ENCODE measurements around the gene C4orf50. TPM values are rescaled to one million over a fixed set of nuclear protein-coding genes. Genes with fewer than 3 reads are reported as not detected.
"Not testable (repeated sequence)": the region's sequence is repeated elsewhere in the genome, so short reads cannot be mapped to it uniquely, and the experiment has no call there.

C4orf50 gene
- total RNA-seq, 1 donor from 2014 or later = 0.03 TPM

GRCh38 chr4:5956285-5957021 lies 61.8 kb downstream of the C4orf50 start:
- intact Hi-C loops (cut with DNase I) = no loop called here
- DNase-seq (ENCODE audit: low spot score) = no peak

- DNase-seq (ENCODE audit: low spot score) = no peak
- intact Hi-C loops (cut with DNase I) = no loop called here
Observed at GRCh38 chr4:5955856-5956255, 62.4 kb downstream of the C4orf50 start.

- intact Hi-C loops (cut with DNase I) = no loop called here
- DNase-seq (ENCODE audit: low spot score) = no peak
Observed at GRCh38 chr4:5955201-5955821, 62.9 kb downstream of the C4orf50 start.

- no peak for DNase-seq (ENCODE audit: low spot score)
- intact Hi-C loops (cut with DNase I) = no loop called here
Observed at GRCh38 chr4:5954056-5954760, 64.0 kb downstream of the C4orf50 start.

GRCh38 chr4:5952975-5953951 lies 65.0 kb downstream of the C4orf50 start:
- peak; percentile 59 for DNase-seq (ENCODE audit: low spot score)
- intact Hi-C loops (cut with DNase I) = no loop called here

- intact Hi-C loops (cut with DNase I) = no loop called here
- DNase-seq (ENCODE audit: low spot score) = peak; percentile 65
Observed at GRCh38 chr4:5952286-5952974, 65.8 kb downstream of the C4orf50 start.

GRCh38 chr4:5946653-5947052 lies 71.6 kb downstream of the C4orf50 start:
- peak; percentile 7 for DNase-seq (ENCODE audit: low spot score)
- intact Hi-C loops (cut with DNase I) = not testable (repeated sequence)

- DNase-seq (ENCODE audit: low spot score) = peak; percentile 51
Observed at GRCh38 chr4:5945936-5946335, 72.3 kb downstream of the C4orf50 start.

GRCh38 chr4:5945171-5945570 lies 73.1 kb downstream of the C4orf50 start:
- intact Hi-C loops (cut with DNase I) = no loop called here
- DNase-seq (ENCODE audit: low spot score) = peak; percentile 63

More at GRCh38 chr4:5945936-5946335, 72.3 kb downstream of the C4orf50 start:
- intact Hi-C loops (cut with DNase I) = no loop called here

- intact Hi-C loops (cut with DNase I) = no loop called here
- no peak for DNase-seq (ENCODE audit: low spot score)
Observed at GRCh38 chr4:5943561-5943960, 74.7 kb downstream of the C4orf50 start.

- no peak for DNase-seq (ENCODE audit: low spot score)
- intact Hi-C loops (cut with DNase I) = no loop called here
Observed at GRCh38 chr4:5942947-5943346, 75.3 kb downstream of the C4orf50 start.

GRCh38 chr4:5941601-5942000 lies 76.6 kb downstream of the C4orf50 start:
- peak; percentile 51 for DNase-seq (ENCODE audit: low spot score)
- intact Hi-C loops (cut with DNase I) = no loop called here

- peak; percentile 27 for DNase-seq (ENCODE audit: low spot score)
- intact Hi-C loops (cut with DNase I) = no loop called here
Observed at GRCh38 chr4:5940470-5941203, 77.6 kb downstream of the C4orf50 start.

GRCh38 chr4:5933996-5934831 lies 84.0 kb downstream of the C4orf50 start:
- peak; percentile 63 for DNase-seq (ENCODE audit: low spot score)
- intact Hi-C loops (cut with DNase I) = no loop called here

GRCh38 chr4:5933116-5933515 lies 85.1 kb downstream of the C4orf50 start:
- peak; percentile 33 for DNase-seq (ENCODE audit: low spot score)
- intact Hi-C loops (cut with DNase I) = no loop called here

GRCh38 chr4:5932035-5932568 lies 86.1 kb downstream of the C4orf50 start:
- DNase-seq (ENCODE audit: low spot score) = peak; percentile 47

GRCh38 chr4:5931526-5931925 lies 86.7 kb downstream of the C4orf50 start:
- intact Hi-C loops (cut with DNase I) = no loop called here
- DNase-seq (ENCODE audit: low spot score) = no peak

More at GRCh38 chr4:5932035-5932568, 86.1 kb downstream of the C4orf50 start:
- intact Hi-C loops (cut with DNase I) = no loop called here
